Endothelial cell of umbilical vein (primary cell): ENCODE results near the gene PLCD3. TPM values are rescaled to one million over a fixed set of nuclear protein-coding genes. Genes with fewer than 3 reads are reported as not detected.

Experiments
- BruUV-seq: library from RNA; stranded (reverse); fragments of 400-500 nt; replicated peaks from 2 replicates; lab custom pipeline; 2021; lab: Mats Ljungman, UMichigan
- CTCF ChIA-PET: fragments of 300-600, 350-600 bp; sonication (Branson Sonifier 250); formaldehyde crosslinking; loops from one replicate; lab custom pipeline; 2021; ENCODE audit warnings: antibody characterized with exemption, inconsistent platforms; lab: Charles Lee
- POLR2A ChIA-PET: fragments of 300-600, 350-600 bp; sonication (Branson Sonifier 250); formaldehyde crosslinking; loops from one replicate; lab custom pipeline; 2021; ENCODE audit warnings: antibody characterized with exemption, inconsistent platforms; lab: Charles Lee
- DNase-seq: peaks from one replicate; pipeline ENCODE4 v3.0.0-alpha.2; 2011; ENCODE audit warnings: low read depth, low spot score
- FAIRE-seq: peaks from 2 replicates; lab custom pipeline; 2011; peaks lifted over from hg19 to GRCh38; lab: Jason Lieb, UNC
- H2AFZ ChIP-seq: 2 replicates; pipeline ENCODE4 v1.6.0; 2012; ENCODE audit warnings: low read depth, low read length, control low read depth, inconsistent platforms
- H3K27ac ChIP-seq: 2 replicates; pipeline ENCODE4 v1.5.1; 2011; ENCODE audit warnings: low read depth, mild to moderate bottlenecking, control low read depth, low read length, moderate library complexity; ENCODE audit not compliant: insufficient read depth
- H3K27me3 ChIP-seq, 2 experiments: 2 replicates each; pipeline versions ENCODE4 v1.6.0 to v1.6.1; 2011; ENCODE audit warnings: low read length in 2 of 2, mixed read lengths in 1 of 2; ENCODE audit not compliant: control insufficient read depth in 2 of 2, insufficient read depth in 2 of 2
- H3K36me3 ChIP-seq, 2 experiments: 2 replicates in 1 of 2; 3 replicates in 1 of 2; pipeline ENCODE4 v1.5.1; 2011; ENCODE audit warnings: low read length in 2 of 2, mild to moderate bottlenecking in 1 of 2, moderate library complexity in 1 of 2; ENCODE audit not compliant: control insufficient read depth in 2 of 2, insufficient read depth in 2 of 2; ENCODE audit errors: extremely low read depth in 1 of 2
- H3K4me1 ChIP-seq: 3 replicates; pipeline ENCODE4 v1.5.1; 2011; ENCODE audit warnings: mild to moderate bottlenecking, low read length; ENCODE audit not compliant: control insufficient read depth, insufficient read depth; ENCODE audit errors: extremely low read depth
- H3K4me2 ChIP-seq: 2 replicates; pipeline ENCODE4 v1.6.1; 2011; ENCODE audit warnings: low read length, control low read depth, mixed read lengths; ENCODE audit not compliant: insufficient read depth
- H3K4me3 ChIP-seq, 3 experiments: fragments of 200-600 bp in 1 of 3; sonication (generic), shearing (Covaris generic) in 1 of 3; replicated peaks in 1 of 3; 2 replicates each; pipeline ENCODE4 v1.5.1; 2011 to 2016; ENCODE audit warnings: control low read depth in 3 of 3, low read length in 3 of 3, mild to moderate bottlenecking in 2 of 3, inconsistent platforms in 1 of 3, low read depth in 1 of 3, moderate library complexity in 1 of 3; ENCODE audit not compliant: insufficient read depth in 1 of 3
- H3K79me2 ChIP-seq: 2 replicates; pipeline ENCODE4 v1.6.0; 2012; ENCODE audit warnings: low read length, inconsistent platforms; ENCODE audit not compliant: control insufficient read depth, insufficient read depth
- H3K9ac ChIP-seq: replicated peaks from 2 replicates; pipeline ENCODE3; 2011; ENCODE audit warnings: low read length, control low read depth; ENCODE audit not compliant: insufficient read depth; ENCODE audit errors: extremely low read depth
- H3K9me1 ChIP-seq: replicated peaks from 3 replicates; pipeline ENCODE4 v1.6.0; 2011; ENCODE audit warnings: mild to moderate bottlenecking, low read length; ENCODE audit not compliant: control insufficient read depth, insufficient read depth; ENCODE audit errors: extremely low read depth
- H3K9me3 ChIP-seq: replicated peaks from 2 replicates; pipeline ENCODE4 v1.5.1; 2012; ENCODE audit warnings: low read length, inconsistent platforms; ENCODE audit not compliant: control insufficient read depth, insufficient read depth
- H4K20me1 ChIP-seq: replicated peaks from 2 replicates; pipeline ENCODE3; 2011; ENCODE audit warnings: mild to moderate bottlenecking, low read length; ENCODE audit not compliant: control insufficient read depth, insufficient read depth; ENCODE audit errors: extremely low read depth
- EZH2 ChIP-seq: IDR thresholded peaks from 2 replicates; pipeline ENCODE4 v1.6.1; 2012; ENCODE audit warnings: borderline replicate concordance, low read depth, mild to moderate bottlenecking, moderate library complexity, low read length, inconsistent platforms; ENCODE audit not compliant: severe bottlenecking
- FOS ChIP-seq: IDR thresholded peaks from 2 replicates; pipeline ENCODE4 v1.6.1; 2011; ENCODE audit warnings: mild to moderate bottlenecking, low read length, moderate library complexity, borderline replicate concordance; ENCODE audit not compliant: insufficient read depth
- GATA2 ChIP-seq: IDR thresholded peaks from 2 replicates; pipeline ENCODE4 v1.7.0; 2011; ENCODE audit warnings: low read depth, mild to moderate bottlenecking, moderate library complexity, mixed read lengths, low read length; ENCODE audit not compliant: insufficient read length, insufficient read depth
- JUN ChIP-seq: IDR thresholded peaks from 2 replicates; pipeline ENCODE4 v1.6.1; 2011; ENCODE audit warnings: borderline replicate concordance, low read depth; ENCODE audit not compliant: insufficient read length, insufficient read depth
- MAX ChIP-seq: IDR thresholded peaks from 2 replicates; pipeline ENCODE4 v1.6.1; 2011; ENCODE audit not compliant: insufficient read depth, insufficient read length
- MYC ChIP-seq: IDR thresholded peaks from one replicate; pipeline ENCODE4 v1.6.1; 2011; ENCODE audit warnings: mild to moderate bottlenecking, low read depth, low read length
- POLR2A ChIP-seq: IDR thresholded peaks from 2 replicates; pipeline ENCODE4 v1.6.1; 2012; ENCODE audit warnings: low read depth, mild to moderate bottlenecking, control low read depth, low read length
- POLR2AphosphoS5 ChIP-seq: IDR thresholded peaks from 2 replicates; pipeline ENCODE4 v1.6.1; 2012; ENCODE audit warnings: low read depth, mild to moderate bottlenecking, control low read depth, low read length, moderate library complexity; ENCODE audit not compliant: insufficient read depth
- dilution Hi-C: fragments of 300-500 bp; cut with MboI; formaldehyde crosslinking; loops from one replicate; pipeline ENCODE4 v1.15.0; 2019; ENCODE audit warnings: low sequenced_read_pairs; ENCODE audit not compliant: extremely low pct_ligation_motif_present
- intact Hi-C: fragments of 100-400 bp; cut with micrococcal nuclease; formaldehyde crosslinking; loops from one replicate; pipeline ENCODE4 v1.10.0; 2022
- polyA plus RNA-seq, 4 experiments: library from polyadenylated mRNA; depleted of rRNA in 3 of 4; stranded (reverse) in 3 of 4; unstranded in 1 of 4; fragments of >200 nt; gene quantifications; 2 replicates each; pipeline versions ENCODE4 v1.2.1 to v1.2.3, GENCODE V29; 2011 to 2012; ENCODE audit warnings: missing spikeins in 1 of 4
- total RNA-seq: library from RNA; stranded (reverse); gene quantifications from 2 replicates; pipeline ENCODE4 v1.2.3, GENCODE V29; 2021
- TF ChIP-seq, protein P1 (sequence below), 2 donors: IDR thresholded peaks; 1 replicate in 1 of 2; 2 replicates in 1 of 2; pipeline ENCODE4 v1.5.1; 2011; ENCODE audit warnings: low read length in 2 of 2, mild to moderate bottlenecking in 2 of 2, moderate library complexity in 2 of 2, control low read depth in 1 of 2, inconsistent platforms in 1 of 2, low read depth in 1 of 2; ENCODE audit not compliant: insufficient read depth in 1 of 2; ENCODE audit errors: extremely low read depth in 1 of 2

Gene PLCD3
- total and polyA plus RNA-seq, 2 donors (not counting 3 experiments of a cell fraction or from before 2014, with no cell fraction given) = 30.4 to 43.1 TPM

DNA sequence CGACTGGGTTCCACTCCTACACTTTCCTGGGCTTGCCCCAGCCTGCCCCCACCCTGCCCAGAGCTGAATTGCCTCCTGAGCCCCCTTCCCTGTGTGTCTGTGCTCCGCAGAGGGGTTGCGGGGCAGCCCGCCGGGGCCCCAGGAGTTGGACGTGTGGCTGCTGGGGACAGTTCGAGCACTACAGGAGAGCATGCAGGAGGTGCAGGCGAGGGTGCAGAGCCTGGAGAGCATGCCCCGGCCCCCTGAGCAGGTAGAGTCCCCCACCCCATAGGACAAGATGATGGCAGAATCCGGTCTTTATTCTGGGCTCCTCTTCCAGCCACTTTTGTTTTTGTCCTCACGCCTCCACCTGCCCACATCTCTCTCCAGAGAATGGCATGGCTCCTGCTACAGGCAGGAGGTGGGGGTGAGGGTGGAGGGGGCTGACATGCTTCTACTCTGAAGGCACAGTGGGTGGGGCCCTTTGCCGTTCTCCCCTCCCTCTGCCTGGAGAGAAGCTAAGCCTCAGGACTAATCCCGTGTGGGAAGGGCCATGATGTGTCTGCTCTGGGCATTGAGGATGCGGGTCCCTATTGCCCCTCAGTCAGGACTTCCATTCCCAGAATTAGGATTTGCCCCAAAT, 6.7 kb upstream of the PLCD3 start:
- H3K4me3 ChIP-seq = no peak overlapping the region
- DNase-seq (no peak), FAIRE-seq (no peak)
- no peaks in the 10 kb centered on the region for H3K9me1 ChIP-seq
- BruUV-seq = no TSS peak
- dilution Hi-C loops = no loop called here
- peaks cover 5% of the 10 kb centered on the region for H3K4me1 ChIP-seq
- H3K4me2 ChIP-seq = no peak overlapping the region
- H3K9me3 ChIP-seq = no peaks in the 10 kb centered on the region
- CTCF ChIA-PET = interaction anchor here (1.2 to 4.6 kb wide), 5 partner anchors 9 to 97 kb away, joined by 4 to 393 read pairs (median 9); partner anchors contain the start of gene HEXIM1
- no peak overlapping the region for H3K27ac ChIP-seq
- intact Hi-C loops = no loop called here
- H3K27me3 ChIP-seq = no peaks in the 10 kb centered on the region
- H3K9ac ChIP-seq = no peak overlapping the region
- no peak overlapping the region for H2AFZ ChIP-seq
- POLR2A ChIA-PET = interaction anchor here (0.7 to 1.6 kb wide), 2 partner anchors 10 to 22 kb away, joined by 3 to 17 read pairs; partner anchors contain the start of genes HEXIM1 and HEXIM2
- no peaks in the 10 kb centered on the region for H3K79me2 ChIP-seq
- no peaks in the 10 kb centered on the region for H4K20me1 ChIP-seq
- no peak for TF ChIP-seq JUN
- H3K36me3 ChIP-seq = no peaks in the 10 kb centered on the region

DNA sequence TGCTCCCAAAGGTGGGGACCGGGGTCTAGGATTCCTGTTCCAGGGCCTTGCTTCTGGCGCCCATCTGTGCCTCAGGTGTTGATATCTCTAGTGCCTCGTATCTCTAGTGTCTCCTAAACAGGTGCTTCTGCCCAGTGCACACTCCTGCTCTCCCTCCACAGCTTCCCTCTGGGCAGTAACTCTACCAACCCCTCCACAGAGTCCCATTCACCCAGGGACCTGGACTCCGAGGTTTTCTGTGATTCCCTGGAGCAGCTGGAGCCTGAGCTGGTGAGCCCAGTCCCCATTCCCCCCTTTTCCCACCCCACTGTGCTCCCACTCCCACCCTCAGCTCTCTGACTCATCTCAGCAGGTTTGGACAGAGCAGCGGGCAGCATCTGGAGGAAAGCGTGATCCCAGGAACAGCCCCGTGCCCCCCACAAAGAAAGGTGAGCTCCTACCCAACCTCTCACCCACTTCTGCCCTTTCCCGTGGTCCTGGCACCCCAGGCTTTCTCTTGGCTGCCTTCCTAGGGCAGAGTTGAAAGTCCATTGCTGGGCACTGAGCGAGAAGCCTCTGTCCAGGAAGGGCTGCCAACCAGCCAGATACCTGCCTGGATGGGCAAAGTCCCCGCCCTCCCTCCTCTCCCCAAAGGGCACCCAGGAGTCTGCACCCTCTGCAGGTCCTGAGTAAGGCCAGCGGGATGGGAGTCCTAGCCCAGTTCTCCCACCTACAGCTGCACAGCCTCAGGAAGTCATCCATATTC, 5.4 kb upstream of the PLCD3 start:
- Histone ChIP-seq H3K4me3 (no peak overlapping the region), H3K9me1 (no peaks in the 10 kb centered on the region), H3K4me2 (no peak overlapping the region), H3K36me3 (no peaks in the 10 kb centered on the region), H3K9ac (no peak overlapping the region), H3K79me2 (no peaks in the 10 kb centered on the region), H3K27me3 (no peaks in the 10 kb centered on the region), H3K27ac (no peak overlapping the region), H3K9me3 (no peaks in the 10 kb centered on the region), H4K20me1 (no peaks in the 10 kb centered on the region), H3K4me1 (peaks cover 8% of the 10 kb centered on the region), H2AFZ (no peak overlapping the region)
- no TSS peak for BruUV-seq
- ChIA-PET CTCF (interaction anchor here (0.8 to 4.6 kb wide), 3 partner anchors 11 to 256 kb away, joined by 3 to 393 read pairs (median 7); partner anchors contain the start of gene HEXIM1), POLR2A (no interaction called here)
- no peak for DNase-seq
- dilution Hi-C loops = no loop called here
- FAIRE-seq = no peak
- intact Hi-C loops = no loop called here
- no peak for TF ChIP-seq MAX
- TF ChIP-seq EZH2 = no peak
- no peak for TF ChIP-seq FOS
- TF ChIP-seq POLR2A = no peak
- no peak for TF ChIP-seq JUN
- TF ChIP-seq, protein P1, sequence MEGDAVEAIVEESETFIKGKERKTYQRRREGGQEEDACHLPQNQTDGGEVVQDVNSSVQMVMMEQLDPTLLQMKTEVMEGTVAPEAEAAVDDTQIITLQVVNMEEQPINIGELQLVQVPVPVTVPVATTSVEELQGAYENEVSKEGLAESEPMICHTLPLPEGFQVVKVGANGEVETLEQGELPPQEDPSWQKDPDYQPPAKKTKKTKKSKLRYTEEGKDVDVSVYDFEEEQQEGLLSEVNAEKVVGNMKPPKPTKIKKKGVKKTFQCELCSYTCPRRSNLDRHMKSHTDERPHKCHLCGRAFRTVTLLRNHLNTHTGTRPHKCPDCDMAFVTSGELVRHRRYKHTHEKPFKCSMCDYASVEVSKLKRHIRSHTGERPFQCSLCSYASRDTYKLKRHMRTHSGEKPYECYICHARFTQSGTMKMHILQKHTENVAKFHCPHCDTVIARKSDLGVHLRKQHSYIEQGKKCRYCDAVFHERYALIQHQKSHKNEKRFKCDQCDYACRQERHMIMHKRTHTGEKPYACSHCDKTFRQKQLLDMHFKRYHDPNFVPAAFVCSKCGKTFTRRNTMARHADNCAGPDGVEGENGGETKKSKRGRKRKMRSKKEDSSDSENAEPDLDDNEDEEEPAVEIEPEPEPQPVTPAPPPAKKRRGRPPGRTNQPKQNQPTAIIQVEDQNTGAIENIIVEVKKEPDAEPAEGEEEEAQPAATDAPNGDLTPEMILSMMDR (IDR thresholded peaks at IDR 0.05; ENCODE audit: extremely low read depth in 1 of 2, insufficient read depth in 1 of 2, low read depth in 1 of 2, low read length in 2 of 2) = no peak
- no peak for TF ChIP-seq MYC
- no peak for TF ChIP-seq POLR2AphosphoS5
- TF ChIP-seq GATA2 = no peak
